Astrocyte (in vitro differentiated cells and primary cell): Measurements from ENCODE around the gene ADARB2.

Source experiments
- EZH2 ChIP-seq: IDR thresholded peaks from 2 replicates; pipeline ENCODE4 v1.6.1; 2012; ENCODE audit warnings: mild to moderate bottlenecking, low read length, inconsistent platforms; ENCODE audit not compliant: insufficient read depth
- TF ChIP-seq, protein P1 (sequence below): IDR thresholded peaks from 2 replicates; pipeline ENCODE4 v1.5.1; 2011; ENCODE audit warnings: low read depth, mild to moderate bottlenecking, inconsistent platforms, low read length, moderate library complexity; ENCODE audit not compliant: insufficient read depth

GRCh38 chr10:1654247-1654646, 83.1 kb downstream of the ADARB2 start:
- no peak for TF ChIP-seq EZH2
- TF ChIP-seq, protein P1, sequence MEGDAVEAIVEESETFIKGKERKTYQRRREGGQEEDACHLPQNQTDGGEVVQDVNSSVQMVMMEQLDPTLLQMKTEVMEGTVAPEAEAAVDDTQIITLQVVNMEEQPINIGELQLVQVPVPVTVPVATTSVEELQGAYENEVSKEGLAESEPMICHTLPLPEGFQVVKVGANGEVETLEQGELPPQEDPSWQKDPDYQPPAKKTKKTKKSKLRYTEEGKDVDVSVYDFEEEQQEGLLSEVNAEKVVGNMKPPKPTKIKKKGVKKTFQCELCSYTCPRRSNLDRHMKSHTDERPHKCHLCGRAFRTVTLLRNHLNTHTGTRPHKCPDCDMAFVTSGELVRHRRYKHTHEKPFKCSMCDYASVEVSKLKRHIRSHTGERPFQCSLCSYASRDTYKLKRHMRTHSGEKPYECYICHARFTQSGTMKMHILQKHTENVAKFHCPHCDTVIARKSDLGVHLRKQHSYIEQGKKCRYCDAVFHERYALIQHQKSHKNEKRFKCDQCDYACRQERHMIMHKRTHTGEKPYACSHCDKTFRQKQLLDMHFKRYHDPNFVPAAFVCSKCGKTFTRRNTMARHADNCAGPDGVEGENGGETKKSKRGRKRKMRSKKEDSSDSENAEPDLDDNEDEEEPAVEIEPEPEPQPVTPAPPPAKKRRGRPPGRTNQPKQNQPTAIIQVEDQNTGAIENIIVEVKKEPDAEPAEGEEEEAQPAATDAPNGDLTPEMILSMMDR: no peak
